Activated naive CD4-positive, alpha-beta T cell treated with anti-CD3 and anti-CD28 coated beads, Interleukin-2, amount 50 U/mL, for 24 hours (primary cell): ENCODE measurements around the gene ZNF416.
A peak's percentile ranks its signal among the peaks of the same experiment; 100 is the strongest.

ENCODE experiments used
- H3K27ac Mint-ChIP-seq: one replicate; pipeline ENCODE4 v1.8.0; 2021; ENCODE audit warnings: mild to moderate bottlenecking, mixed read lengths
- H3K27me3 Mint-ChIP-seq: one replicate; pipeline ENCODE4 v1.8.0; 2021; ENCODE audit warnings: mixed read lengths
- H3K36me3 Mint-ChIP-seq: one replicate; pipeline ENCODE4 v1.8.0; 2021; ENCODE audit warnings: mixed read lengths
- H3K4me1 Mint-ChIP-seq: one replicate; pipeline ENCODE4 v1.8.0; 2021; ENCODE audit warnings: mixed read lengths
- H3K4me3 Mint-ChIP-seq: one replicate; pipeline ENCODE4 v1.8.0; 2021; ENCODE audit warnings: mild to moderate bottlenecking, mixed read lengths
- H3K9me3 Mint-ChIP-seq: one replicate; pipeline ENCODE4 v1.8.0; 2021; ENCODE audit warnings: mixed read lengths

ZNF416 gene

DNA sequence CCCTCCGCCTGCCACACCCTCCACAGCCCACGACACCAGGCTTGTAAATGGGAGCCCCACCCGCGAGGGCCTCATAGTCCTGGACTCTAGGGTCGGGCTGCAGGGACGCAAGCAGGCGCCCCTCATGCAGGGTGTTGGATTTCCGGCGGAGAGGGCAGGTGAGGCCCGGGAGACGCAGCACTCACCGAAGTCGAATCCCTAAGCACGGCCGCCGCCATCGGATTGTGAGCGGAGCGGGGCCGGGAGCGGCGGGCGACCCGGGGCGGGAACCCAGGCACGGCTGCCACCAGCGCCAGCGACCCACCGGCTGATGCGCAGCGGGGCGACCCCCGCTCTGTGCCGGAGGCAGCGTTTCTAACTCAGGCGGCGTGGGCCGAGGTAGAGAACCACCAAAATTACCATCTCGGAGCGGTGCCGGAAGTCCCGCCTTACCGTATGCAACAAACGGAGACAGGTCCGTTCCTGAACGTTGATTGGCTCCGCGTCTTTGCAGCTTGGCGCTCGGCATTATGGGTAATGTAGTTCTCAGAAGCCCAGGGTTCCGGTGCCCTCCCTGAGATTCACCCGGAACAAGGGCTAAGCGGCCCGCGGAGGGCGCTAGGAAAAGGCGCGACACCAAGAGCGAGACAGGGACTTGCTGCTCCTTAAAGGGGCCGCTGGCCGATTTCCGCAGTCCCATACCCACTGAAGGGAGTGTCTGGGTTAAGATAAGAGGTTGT lies at the start of gene ZNF416:
Gene ZNF416, minus strand, starts transcription at position 425 of the 719 bp plus-strand sequence. Its CDS starts 207 bp downstream, at position 218.
- Mint-ChIP-seq H3K4me1 (peaks cover 29% of the 10 kb centered on the region), H3K4me3 (peak within 1 kb of the TSS; percentile 85), H3K36me3 (peaks cover 57% of the 10 kb centered on the region), H3K27ac (peak within 1 kb of the TSS; percentile 91), H3K27me3 (no peaks in the 10 kb centered on the region), H3K9me3 (peaks cover 42% of the 10 kb centered on the region)

- H3K36me3 Mint-ChIP-seq, result peaks cover 58% of the 10 kb centered on the region
- H3K4me3 Mint-ChIP-seq, result no peak overlapping the region
- peaks cover 18% of the 10 kb centered on the region for H3K9me3 Mint-ChIP-seq
- no peaks in the 10 kb centered on the region for H3K27me3 Mint-ChIP-seq
- H3K27ac Mint-ChIP-seq, result no peak overlapping the region
- peaks cover 1% of the 10 kb centered on the region for H3K4me1 Mint-ChIP-seq
Observed at GRCh38 chr19:57623091-57623490, 44.4 kb upstream of the ZNF416 start.

DNA sequence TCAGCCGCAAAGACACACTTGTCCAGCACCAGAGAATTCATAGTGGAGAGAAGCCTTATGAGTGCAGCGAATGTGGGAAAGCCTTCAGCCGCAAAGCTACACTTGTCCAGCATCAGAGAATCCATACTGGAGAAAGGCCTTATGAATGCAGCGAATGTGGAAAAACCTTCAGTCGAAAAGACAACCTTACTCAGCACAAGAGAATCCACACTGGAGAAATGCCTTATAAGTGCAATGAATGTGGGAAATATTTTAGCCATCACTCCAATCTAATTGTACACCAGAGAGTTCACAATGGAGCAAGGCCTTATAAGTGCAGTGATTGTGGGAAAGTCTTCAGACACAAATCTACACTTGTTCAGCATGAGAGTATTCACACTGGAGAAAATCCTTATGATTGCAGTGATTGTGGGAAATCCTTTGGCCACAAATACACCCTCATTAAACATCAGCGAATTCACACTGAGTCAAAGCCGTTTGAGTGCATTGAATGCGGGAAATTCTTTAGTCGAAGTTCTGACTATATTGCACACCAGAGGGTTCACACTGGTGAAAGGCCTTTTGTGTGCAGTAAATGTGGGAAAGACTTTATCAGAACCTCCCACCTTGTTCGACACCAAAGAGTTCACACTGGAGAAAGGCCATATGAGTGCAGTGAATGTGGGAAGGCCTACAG lies 42.1 kb upstream of the ZNF416 start:
- Mint-ChIP-seq H3K27me3 (no peaks in the 10 kb centered on the region), H3K36me3 (peaks cover 79% of the 10 kb centered on the region), H3K4me3 (no peak overlapping the region), H3K27ac (no peak overlapping the region), H3K9me3 (peaks cover 28% of the 10 kb centered on the region), H3K4me1 (peaks cover 18% of the 10 kb centered on the region)

DNA sequence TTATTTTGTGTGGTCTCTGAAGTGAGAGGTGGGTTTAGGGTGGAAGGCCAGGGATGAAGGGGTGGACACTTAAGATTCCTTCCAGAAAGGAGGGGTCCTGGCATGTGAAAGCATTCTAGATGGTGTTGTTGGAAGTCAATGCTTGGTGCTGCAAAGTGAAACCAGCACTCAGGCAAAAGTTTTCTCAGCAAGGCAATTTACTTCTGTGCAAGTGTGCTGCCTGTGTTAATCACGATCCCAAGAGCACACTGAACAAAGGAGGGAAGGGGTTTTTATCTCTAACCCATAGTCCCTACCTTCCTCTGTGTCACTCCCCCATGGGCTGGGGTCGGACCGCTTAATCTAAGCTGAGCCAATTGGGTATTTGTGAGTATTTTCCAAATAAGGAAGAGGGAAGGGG lies 36.6 kb upstream of the ZNF416 start:
- H3K27ac Mint-ChIP-seq, result peak overlapping the region; percentile 19
- H3K4me3 Mint-ChIP-seq, result peak overlapping the region; percentile 94
- no peaks in the 10 kb centered on the region for H3K27me3 Mint-ChIP-seq
- peaks cover 32% of the 10 kb centered on the region for H3K4me1 Mint-ChIP-seq
- H3K36me3 Mint-ChIP-seq, result peaks cover 62% of the 10 kb centered on the region
- H3K9me3 Mint-ChIP-seq, result peaks cover 44% of the 10 kb centered on the region

DNA sequence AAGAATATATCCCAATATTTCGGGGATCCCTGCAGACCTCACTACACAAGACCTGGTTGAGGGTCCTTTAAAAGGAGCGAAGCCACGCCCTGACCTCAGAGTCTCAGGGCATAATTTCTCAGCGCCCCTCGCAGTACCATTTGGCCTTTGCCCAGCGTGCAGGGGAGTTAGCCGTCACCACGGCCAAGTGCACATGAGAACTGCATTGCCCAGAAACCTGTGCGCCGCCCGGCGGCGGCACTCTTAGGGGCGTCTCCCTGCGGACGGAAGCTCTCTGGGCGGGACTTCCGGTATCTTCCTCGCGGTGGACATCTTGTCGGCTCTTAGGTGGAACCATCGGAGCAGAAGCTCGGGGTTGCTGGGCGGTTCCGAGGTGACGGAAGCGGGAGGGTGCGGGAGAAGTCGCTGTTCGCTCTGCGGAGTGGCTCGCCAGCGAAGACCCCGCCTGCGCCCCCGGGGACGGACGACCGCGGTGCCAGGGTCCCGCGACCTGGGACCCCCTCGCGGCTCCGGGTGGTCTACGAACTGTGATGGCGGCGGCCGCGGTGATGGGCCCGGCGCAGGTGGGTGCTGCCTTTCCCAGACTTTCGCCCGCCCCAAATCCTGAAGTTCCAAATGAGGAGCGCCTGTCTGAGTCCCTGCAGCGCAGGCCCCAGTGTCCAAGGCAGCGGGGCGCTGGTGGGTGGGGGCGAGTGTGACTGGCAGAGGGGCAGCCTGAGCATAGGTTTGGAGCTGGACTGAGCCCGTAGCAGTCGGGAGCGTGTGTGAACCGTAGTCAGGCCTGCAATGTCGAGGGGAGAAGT lies 35.4 kb upstream of the ZNF416 start, which contains the start of gene ZNF134:
Gene ZNF134, plus strand, starts transcription at position 302 of the 803 bp plus-strand sequence. CDS start 5,227 bp downstream, outside the sequence.
- peaks cover 32% of the 10 kb centered on the region for H3K4me1 Mint-ChIP-seq
- peak within 1 kb of the TSS; percentile 79 for H3K27ac Mint-ChIP-seq
- peaks cover 39% of the 10 kb centered on the region for H3K9me3 Mint-ChIP-seq
- H3K27me3 Mint-ChIP-seq, result no peaks in the 10 kb centered on the region
- peak within 1 kb of the TSS; percentile 94 for H3K4me3 Mint-ChIP-seq
- H3K36me3 Mint-ChIP-seq, result peaks cover 50% of the 10 kb centered on the region

DNA sequence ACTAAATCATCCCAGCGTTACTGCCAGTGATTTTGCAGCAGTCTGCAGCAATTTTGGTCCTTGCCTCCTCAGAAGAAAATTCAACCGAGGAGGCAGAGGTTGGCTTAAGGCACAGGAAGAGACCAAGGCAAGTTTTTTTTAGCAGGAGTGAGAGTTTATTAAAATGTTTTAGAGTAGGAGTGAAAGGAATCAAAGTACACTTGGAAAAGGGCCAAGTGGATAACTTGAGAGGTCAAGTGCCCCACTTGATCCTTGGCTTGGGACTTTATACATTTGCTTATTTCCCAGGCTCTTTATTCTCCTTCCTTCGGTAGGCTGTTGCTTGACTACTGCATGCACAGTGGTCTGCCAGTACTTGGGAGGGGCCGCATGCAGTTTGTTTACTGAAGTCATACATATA lies 32.4 kb upstream of the ZNF416 start:
- Mint-ChIP-seq H3K27me3 (no peaks in the 10 kb centered on the region), H3K36me3 (peaks cover 34% of the 10 kb centered on the region), H3K27ac (no peak overlapping the region), H3K9me3 (peaks cover 21% of the 10 kb centered on the region), H3K4me3 (no peak overlapping the region), H3K4me1 (peaks cover 17% of the 10 kb centered on the region)

GRCh38 chr19:57606931-57607330 lies 28.2 kb upstream of the ZNF416 start:
- peaks cover 21% of the 10 kb centered on the region for H3K9me3 Mint-ChIP-seq
- H3K36me3 Mint-ChIP-seq, result peaks cover 47% of the 10 kb centered on the region
- no peaks in the 10 kb centered on the region for H3K4me1 Mint-ChIP-seq
- no peak overlapping the region for H3K4me3 Mint-ChIP-seq
- no peak overlapping the region for H3K27ac Mint-ChIP-seq
- no peaks in the 10 kb centered on the region for H3K27me3 Mint-ChIP-seq

DNA sequence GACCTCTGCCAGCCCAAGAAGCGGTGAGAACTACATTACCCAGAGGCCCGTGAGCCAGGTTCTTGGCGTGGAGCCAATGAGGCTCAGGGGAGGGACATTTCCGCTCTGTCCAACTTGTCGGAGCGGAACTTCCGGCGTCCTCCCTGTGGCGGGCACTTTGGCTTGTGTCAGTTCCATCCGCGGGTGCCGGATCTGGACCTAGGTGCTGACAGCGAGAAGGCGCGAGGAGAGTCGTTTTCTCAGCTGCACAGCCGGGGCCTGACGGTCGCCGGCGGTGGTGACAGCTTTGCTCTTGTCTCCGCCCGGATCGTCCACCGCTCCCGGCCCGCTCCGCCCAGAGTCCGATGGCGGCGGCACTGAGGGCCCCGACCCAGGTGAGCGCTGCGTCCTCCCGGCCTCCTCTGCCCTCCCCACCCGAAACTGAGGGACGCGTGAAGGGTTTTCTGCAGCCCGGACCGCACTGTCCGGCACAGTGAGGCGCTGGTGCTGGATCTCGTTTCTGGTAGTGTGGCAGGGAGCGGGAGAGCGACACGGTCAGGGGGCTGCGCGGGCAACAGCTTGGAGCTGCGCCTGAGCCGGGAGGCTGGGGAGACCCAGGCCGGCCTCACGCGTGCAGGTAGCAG lies 21.2 kb upstream of the ZNF416 start, which contains the start of gene ZNF530:
Gene ZNF530, plus strand, starts transcription at position 125 of the 623 bp plus-strand sequence. CDS start 4,461 bp downstream, outside the sequence.
- peaks cover 20% of the 10 kb centered on the region for H3K4me1 Mint-ChIP-seq
- peak within 1 kb of the TSS; percentile 92 for H3K27ac Mint-ChIP-seq
- H3K4me3 Mint-ChIP-seq, result peak within 1 kb of the TSS; percentile 88
- H3K36me3 Mint-ChIP-seq, result peaks cover 40% of the 10 kb centered on the region
- H3K9me3 Mint-ChIP-seq, result peaks cover 30% of the 10 kb centered on the region
- H3K27me3 Mint-ChIP-seq, result no peaks in the 10 kb centered on the region

DNA sequence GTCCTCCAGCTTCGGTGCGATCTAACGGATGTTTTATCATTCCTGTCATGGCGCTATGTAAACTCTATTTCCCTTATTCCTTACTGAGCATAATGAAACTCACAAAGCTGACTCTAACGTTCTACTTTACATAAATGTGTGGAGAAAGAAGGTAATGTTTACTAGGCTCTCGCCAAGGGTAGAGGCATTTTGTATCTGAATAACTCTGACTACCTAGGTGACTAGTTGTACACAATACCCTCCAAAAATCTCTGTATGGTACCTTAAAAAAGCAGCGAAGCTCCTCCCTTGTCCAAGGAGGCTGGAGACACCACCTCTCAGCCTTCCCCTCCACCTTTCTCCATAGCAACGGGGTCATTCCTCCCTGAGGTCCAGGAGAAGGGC lies 20.7 kb upstream of the ZNF416 start:
- Mint-ChIP-seq H3K36me3 (peaks cover 35% of the 10 kb centered on the region), H3K27ac (peak overlapping the region; percentile 92), H3K4me1 (peaks cover 20% of the 10 kb centered on the region), H3K4me3 (peak overlapping the region; percentile 88), H3K27me3 (no peaks in the 10 kb centered on the region), H3K9me3 (peaks cover 25% of the 10 kb centered on the region)

- H3K4me1 Mint-ChIP-seq, result peaks cover 18% of the 10 kb centered on the region
- H3K9me3 Mint-ChIP-seq, result peaks cover 45% of the 10 kb centered on the region
- H3K27me3 Mint-ChIP-seq, result no peaks in the 10 kb centered on the region
- H3K27ac Mint-ChIP-seq, result no peak overlapping the region
- H3K36me3 Mint-ChIP-seq, result peaks cover 58% of the 10 kb centered on the region
- no peak overlapping the region for H3K4me3 Mint-ChIP-seq
Observed at GRCh38 chr19:57587529-57587928, 8.8 kb upstream of the ZNF416 start.

- peak within 1 kb of the TSS; percentile 97 for H3K4me3 Mint-ChIP-seq
- H3K4me1 Mint-ChIP-seq, result peaks cover 22% of the 10 kb centered on the region
- no peaks in the 10 kb centered on the region for H3K27me3 Mint-ChIP-seq
- H3K36me3 Mint-ChIP-seq, result peaks cover 49% of the 10 kb centered on the region
- H3K9me3 Mint-ChIP-seq, result peaks cover 41% of the 10 kb centered on the region
- peak within 1 kb of the TSS; percentile 88 for H3K27ac Mint-ChIP-seq
Observed at GRCh38 chr19:57583521-57584416, 5.1 kb upstream of the ZNF416 start, which contains the start of gene ZIK1. ZIK1 (plus strand) TSS chr19:57584145; CDS start chr19:57584357, 212 bp downstream.

DNA sequence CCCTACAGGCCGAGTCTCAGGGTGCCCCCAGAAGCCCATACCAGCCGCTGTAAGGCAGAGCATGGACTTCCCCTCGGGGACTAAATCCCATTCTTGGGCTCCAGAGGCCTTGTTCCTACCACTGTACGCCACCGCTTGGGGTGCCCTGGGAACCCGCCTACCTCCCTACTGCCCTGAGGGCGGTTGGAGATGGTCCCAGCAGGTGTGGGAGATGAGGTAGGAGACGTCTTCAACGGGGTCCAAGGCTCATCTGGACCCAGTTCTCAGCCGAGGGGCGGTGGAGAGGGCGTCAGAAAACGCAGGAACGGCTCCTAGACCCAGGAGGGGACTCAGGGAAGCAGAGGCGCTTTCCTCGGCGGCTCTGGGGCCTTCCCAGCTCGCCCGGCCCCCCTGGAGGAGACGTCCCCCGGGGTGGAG lies 4.4 kb upstream of the ZNF416 start:
- Mint-ChIP-seq H3K36me3 (peaks cover 47% of the 10 kb centered on the region), H3K9me3 (peaks cover 38% of the 10 kb centered on the region), H3K4me1 (peaks cover 24% of the 10 kb centered on the region), H3K27me3 (no peaks in the 10 kb centered on the region), H3K27ac (no peak overlapping the region), H3K4me3 (peak overlapping the region; percentile 11)

DNA sequence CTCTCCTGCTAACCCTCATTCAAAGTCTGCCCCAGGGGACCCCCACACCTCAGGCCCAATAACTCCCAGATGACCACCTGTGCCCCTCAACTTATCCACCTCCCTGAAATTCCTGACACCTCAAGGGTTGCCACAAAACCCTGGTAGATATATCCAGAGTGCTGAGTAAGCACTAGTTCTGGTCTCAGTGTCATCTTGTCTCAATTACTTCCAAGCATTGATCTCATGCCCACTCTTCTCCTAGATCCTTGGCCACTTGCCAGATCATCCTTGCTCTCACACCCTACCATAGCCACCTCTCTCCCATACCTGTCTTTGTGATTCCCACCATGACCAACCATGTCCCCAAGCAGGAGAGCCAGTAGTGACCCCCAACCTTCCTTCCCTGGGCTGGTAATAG lies 2.0 kb downstream of the ZNF416 start:
- no peak overlapping the region for H3K27ac Mint-ChIP-seq

GRCh38 chr19:57572415-57572947 lies 6.2 kb downstream of the ZNF416 start:
- Mint-ChIP-seq H3K27ac (no peak overlapping the region), H3K27me3 (no peaks in the 10 kb centered on the region), H3K4me3 (no peak overlapping the region), H3K4me1 (peaks cover 14% of the 10 kb centered on the region), H3K36me3 (peaks cover 63% of the 10 kb centered on the region), H3K9me3 (peaks cover 31% of the 10 kb centered on the region)

More for the DNA sequence above, 2.0 kb downstream of the ZNF416 start:
- peaks cover 71% of the 10 kb centered on the region for H3K36me3 Mint-ChIP-seq
- H3K9me3 Mint-ChIP-seq, result peaks cover 36% of the 10 kb centered on the region
- peaks cover 27% of the 10 kb centered on the region for H3K4me1 Mint-ChIP-seq
- H3K27me3 Mint-ChIP-seq, result no peaks in the 10 kb centered on the region
- peak overlapping the region; percentile 56 for H3K4me3 Mint-ChIP-seq
